GM12878 (cell line): ENCODE data around the gene LSAMP. TPM values are rescaled to one million over a fixed set of nuclear protein-coding genes. Genes with fewer than 3 reads are reported as not detected.

ENCODE experiments used
- ATAC-seq: fragments of 200-7000 bp; cut with Tn5 transposase; 3 replicates; pipeline ENCODE4 v1.9.1; 2020; ENCODE audit warnings: mild to moderate bottlenecking, moderate library complexity
- BruUV-seq: library from RNA; stranded (reverse); fragments of 400-500 nt; replicated peaks from 2 replicates; lab custom pipeline; 2021; lab: Mats Ljungman, UMichigan
- CTCF ChIA-PET: fragments of 300-600 bp; sonication (Branson Sonifier 250); formaldehyde crosslinking; extraction: SDS; loops from one replicate; lab custom pipeline; 2021; ENCODE audit warnings: inconsistent platforms; lab: Yijun Ruan, JAX
- POLR2A ChIA-PET: fragments of 350-600 bp; formaldehyde crosslinking; extraction: SDS; loops from one replicate; lab custom pipeline; 2021; ENCODE audit warnings: inconsistent platforms; lab: Charles Lee
- RAD21 ChIA-PET: fragments of 300-600 bp; sonication (Branson Sonifier 250); formaldehyde crosslinking; loops from one replicate; lab custom pipeline; 2023; ENCODE audit warnings: antibody characterized with exemption; ENCODE audit not compliant: unreplicated experiment; lab: Charles Lee
- SMC1A ChIA-PET: fragments of 300-600 bp; sonication (Branson Sonifier 250); formaldehyde crosslinking; loops from one replicate; lab custom pipeline; 2023; ENCODE audit not compliant: unreplicated experiment, uncharacterized antibody; lab: Charles Lee
- DNase-seq: peaks from one replicate; pipeline ENCODE4 v3.0.0-alpha.2; 2011; ENCODE audit warnings: low read depth, low spot score
- FAIRE-seq: peaks from 3 replicates; lab custom pipeline; 2011; peaks lifted over from hg19 to GRCh38; lab: Jason Lieb, UNC
- H2AFZ ChIP-seq: 2 replicates; pipeline ENCODE4 v1.6.0; 2011; ENCODE audit warnings: low read depth, low read length, control low read depth; ENCODE audit not compliant: control insufficient read depth
- H3K27ac ChIP-seq: 2 replicates; pipeline ENCODE4 v1.5.1; 2011; ENCODE audit warnings: control low read depth; ENCODE audit not compliant: control insufficient read depth, insufficient read depth
- H3K27me3 ChIP-seq, 2 experiments: replicated peaks in 1 of 2; 2 replicates each; pipeline versions ENCODE4 v1.6.0 to v1.6.1; 2011; ENCODE audit warnings: low read length in 1 of 2; ENCODE audit not compliant: control insufficient read depth in 2 of 2, insufficient read depth in 2 of 2
- H3K36me3 ChIP-seq, 2 experiments: 2 replicates each; pipeline ENCODE4 v1.5.1; 2011; ENCODE audit warnings: low read length in 1 of 2; ENCODE audit not compliant: control insufficient read depth in 2 of 2, insufficient read depth in 2 of 2
- H3K4me1 ChIP-seq: 2 replicates; pipeline ENCODE4 v1.6.1; 2011; ENCODE audit warnings: mild to moderate bottlenecking, low read length, moderate library complexity, mixed read lengths; ENCODE audit not compliant: control insufficient read depth, insufficient read depth
- H3K4me2 ChIP-seq: 2 replicates; pipeline ENCODE4 v1.6.0; 2011; ENCODE audit warnings: control low read depth; ENCODE audit not compliant: control insufficient read depth, insufficient read depth
- H3K4me3 ChIP-seq: fragments of 200-600 bp; sonication (generic); 2 replicates; pipeline ENCODE4 v1.5.1; 2016
- H3K79me2 ChIP-seq: 2 replicates; pipeline ENCODE4 v1.6.0; 2011; ENCODE audit warnings: low read length; ENCODE audit not compliant: control insufficient read depth, insufficient read depth
- H3K9ac ChIP-seq: 2 replicates; pipeline ENCODE4 v1.8.0; 2011; ENCODE audit warnings: low read length, control low read depth, mixed read lengths; ENCODE audit not compliant: control insufficient read depth, insufficient read depth
- H3K9me3 ChIP-seq: replicated peaks from 3 replicates; pipeline ENCODE4 v1.5.1; 2011; ENCODE audit warnings: mild to moderate bottlenecking, low read length; ENCODE audit not compliant: control insufficient read depth, insufficient read depth
- H4K20me1 ChIP-seq: 2 replicates; pipeline ENCODE4 v1.6.0; 2011; ENCODE audit not compliant: control insufficient read depth, insufficient read depth
- CEBPB ChIP-seq, 2 experiments: fragments of 150-350 bp in 1 of 2; IDR thresholded peaks; 2 replicates each; pipeline ENCODE4 v1.6.1; 2012 to 2014; ENCODE audit warnings: low read depth in 2 of 2, low read length in 2 of 2, borderline replicate concordance in 1 of 2, inconsistent platforms in 1 of 2
- IRF3 ChIP-seq: fragments of 450-650 bp; IDR thresholded peaks from 2 replicates; pipeline ENCODE4 v1.6.1; 2014; ENCODE audit warnings: mild to moderate bottlenecking
- IRF5 ChIP-seq: fragments of 450-650 bp; IDR thresholded peaks from 2 replicates; pipeline ENCODE4 v1.6.1; 2017; ENCODE audit warnings: borderline replicate concordance
- MYB ChIP-seq: fragments of 150-350 bp; IDR thresholded peaks from 2 replicates; pipeline ENCODE4 v1.6.1; 2014; ENCODE audit warnings: mild to moderate bottlenecking, low read depth, low read length, borderline replicate concordance
- NFYB ChIP-seq: IDR thresholded peaks from 2 replicates; pipeline ENCODE4 v1.6.1; 2011; ENCODE audit warnings: low read depth, mild to moderate bottlenecking, low read length, improper control_type of control experiment, moderate library complexity; ENCODE audit not compliant: insufficient read depth
- SIX5 ChIP-seq: IDR thresholded peaks from 2 replicates; pipeline ENCODE4 v1.6.1; 2011; ENCODE audit warnings: mild to moderate bottlenecking, low read depth, low read length, moderate library complexity; ENCODE audit not compliant: severe bottlenecking
- SREBF1 ChIP-seq: IDR thresholded peaks from 2 replicates; pipeline ENCODE4 v1.6.1; 2012; ENCODE audit warnings: mild to moderate bottlenecking, low read length
- YY1 ChIP-seq: IDR thresholded peaks from 2 replicates; pipeline ENCODE4 v1.6.1; 2011; ENCODE audit warnings: low read depth, mild to moderate bottlenecking, low read length
- ZNF217 ChIP-seq: fragments of 450-650 bp; IDR thresholded peaks from 2 replicates; pipeline ENCODE4 v1.6.1; 2017; ENCODE audit warnings: antibody characterized with exemption, mild to moderate bottlenecking
- WGBS: methylation state at CpG from one replicate; pipeline ENCODE4 v1.1.6; 2016; ENCODE audit warnings: low lambda C conversion rate; ENCODE audit not compliant: insufficient replicate concordance, insufficient coverage; ENCODE audit errors: missing lambda C conversion rate; 5-methylcytosine and 5-hydroxymethylcytosine counted together
- in situ Hi-C: fragments of 300-500 bp; cut with MboI; formaldehyde crosslinking; loops from 9 replicates; pipeline ENCODE4 v1.14.3; 2018; ENCODE audit warnings: mixed read lengths
- intact Hi-C: fragments of 100-400 bp; cut with micrococcal nuclease; formaldehyde crosslinking; loops from one replicate; pipeline ENCODE4 v1.14.2; 2022; ENCODE audit not compliant: unreplicated experiment
- polyA plus RNA-seq, 11 experiments: library from polyadenylated mRNA; depleted of rRNA in 4 of 11; unstranded in 6 of 11; stranded (reverse) in 5 of 11; fragments of >200 nt; fragmentation: Nextera tagmentation in 4 of 11; fragmentation: Illumina TruSeq in 1 of 11; extraction: Ambion mirVana in 4 of 11; extraction: Trizol in 1 of 11; gene quantifications; 1 replicate in 1 of 11; 2 replicates in 10 of 11; pipeline versions ENCODE4 v1.2.1 to v1.2.3, GENCODE V29; 2011 to 2016; ENCODE audit warnings: inconsistent platforms in 2 of 11, missing spikeins in 2 of 11, low read depth in 1 of 11
- total RNA-seq, 4 experiments: library from RNA; depleted of rRNA in 3 of 4; stranded (reverse); fragments of >200 nt in 3 of 4; fragmentation: Illumina TruSeq in 1 of 4; extraction: Trizol in 1 of 4; gene quantifications; 2 replicates each; pipeline versions ENCODE4 v1.2.1 to v1.2.3, GENCODE V29; 2013 to 2021

Gene LSAMP
- total and polyA plus RNA-seq, 10 of the 15 experiments (the other 5 are each of a cell fraction or from before 2014, with no cell fraction given) = 2.0 to 12.7 (median 6.5) TPM

GRCh38 chr3:116028157-116028556 lies 417.1 kb downstream of the LSAMP start:
- ChIA-PET RAD21 (interaction anchor here (2.1 kb wide), 1 partner anchor 10 kb away, joined by 5 read pairs; no protein-coding TSS in a partner anchor), POLR2A (no interaction called here)
- H3K9me3 ChIP-seq = no peaks in the 10 kb centered on the region
- ATAC-seq = no peak
- FAIRE-seq = no peak
- in situ Hi-C loops = no loop called here
- no peaks in the 10 kb centered on the region for H3K36me3 ChIP-seq
- no peak overlapping the region for H2AFZ ChIP-seq
- no peaks in the 10 kb centered on the region for H4K20me1 ChIP-seq
- no peak overlapping the region for H3K4me3 ChIP-seq
- no peak for DNase-seq
- 58% methylated on average over 1 of the region's 1 CpG for WGBS
- no peaks in the 10 kb centered on the region for H3K79me2 ChIP-seq
- no peak overlapping the region for H3K9ac ChIP-seq
- H3K27ac ChIP-seq = no peak overlapping the region
- no peak overlapping the region for H3K4me2 ChIP-seq
- BruUV-seq = no TSS peak
- H3K4me1 ChIP-seq = no peaks in the 10 kb centered on the region
- TF ChIP-seq YY1 = no peak
- TF ChIP-seq IRF3 = no peak
- no peak for TF ChIP-seq CEBPB (IDR thresholded peaks at IDR 0.05; ENCODE audit: borderline replicate concordance in 1 of 2, low read depth in 2 of 2, low read length in 2 of 2)
- no peak for TF ChIP-seq SIX5
- no peak for TF ChIP-seq MYB
- TF ChIP-seq SREBF1 = no peak
- no peak for TF ChIP-seq IRF5
- no peak for TF ChIP-seq ZNF217
- no peak for TF ChIP-seq NFYB
- TF ChIP-seq, all 136 proteins: peak for 0
- intact Hi-C loops = no loop called here
- CTCF ChIA-PET = no interaction called here
- SMC1A ChIA-PET = interaction anchor here (3.0 to 3.7 kb wide), 2 partner anchors 8 to 10 kb away, joined by 13 to 22 read pairs; no protein-coding TSS in a partner anchor
- H3K27me3 ChIP-seq = no peaks in the 10 kb centered on the region
